HG02943 (cell line): ENCODE measurements around the gene DZIP1.
"Not testable (repeated sequence)": the region's sequence is repeated elsewhere in the genome, so short reads cannot be mapped to it uniquely, and the experiment has no call there.

Experiments used
- ATAC-seq: cut with Tn5 transposase; IDR thresholded peaks from one replicate; pipeline ENCODE4 v1.9.1; 2021; ENCODE audit warnings: mild to moderate bottlenecking, low read depth, moderate library complexity; ENCODE audit not compliant: unreplicated experiment

DZIP1 gene

DNA sequence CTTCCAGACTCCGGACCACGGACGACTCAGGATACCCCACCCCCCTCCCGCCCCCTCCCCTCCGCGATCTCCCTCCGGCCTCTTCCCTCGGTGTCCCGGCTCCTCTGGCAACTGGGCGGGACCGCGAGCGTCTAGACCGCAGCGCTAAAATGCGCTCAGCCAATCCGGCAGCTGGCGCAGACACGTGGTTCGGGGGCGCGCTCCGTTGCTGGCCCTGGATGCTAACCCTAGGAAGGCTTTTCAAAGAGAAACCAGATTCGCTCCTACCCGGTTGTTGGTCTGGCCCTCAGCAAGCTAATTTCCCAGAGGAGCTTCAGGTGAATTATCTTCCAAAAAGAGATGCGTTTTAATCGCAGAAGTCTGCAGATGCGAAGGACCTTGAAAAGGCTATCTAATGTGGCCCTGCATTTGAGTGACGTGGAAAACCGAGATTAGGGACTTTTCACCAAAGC is at the start of gene DZIP1:
TSS of gene DZIP1 (minus strand) at position 106 of the 452 bp plus-strand sequence. CDS start 2,677 bp downstream, outside the sequence.
- ATAC-seq, result no peak

DNA sequence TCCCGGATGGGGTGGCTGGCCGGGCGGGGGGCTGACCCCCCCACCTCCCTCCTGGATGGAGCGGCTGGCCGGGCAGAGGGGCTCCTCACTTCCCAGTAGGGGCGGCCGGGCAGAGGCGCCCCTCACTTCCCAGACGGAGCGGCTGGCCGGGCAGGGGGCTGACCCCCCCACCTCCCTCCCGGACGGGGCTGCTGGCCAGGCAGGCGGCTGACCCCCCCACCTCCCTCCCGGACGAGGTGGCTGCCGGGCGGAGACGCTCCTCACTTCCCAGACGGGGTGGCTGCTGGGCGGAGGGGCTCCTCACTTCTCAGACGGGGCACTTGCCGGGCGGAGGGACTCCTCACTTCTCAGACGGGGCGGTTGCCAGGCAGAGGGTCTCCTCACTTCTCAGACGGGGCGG is 46.5 kb upstream of the DZIP1 start:
- ATAC-seq, result not testable (repeated sequence)

- ATAC-seq, result no peak
Observed at GRCh38 chr13:95689582-95689926, 45.0 kb upstream of the DZIP1 start.

DNA sequence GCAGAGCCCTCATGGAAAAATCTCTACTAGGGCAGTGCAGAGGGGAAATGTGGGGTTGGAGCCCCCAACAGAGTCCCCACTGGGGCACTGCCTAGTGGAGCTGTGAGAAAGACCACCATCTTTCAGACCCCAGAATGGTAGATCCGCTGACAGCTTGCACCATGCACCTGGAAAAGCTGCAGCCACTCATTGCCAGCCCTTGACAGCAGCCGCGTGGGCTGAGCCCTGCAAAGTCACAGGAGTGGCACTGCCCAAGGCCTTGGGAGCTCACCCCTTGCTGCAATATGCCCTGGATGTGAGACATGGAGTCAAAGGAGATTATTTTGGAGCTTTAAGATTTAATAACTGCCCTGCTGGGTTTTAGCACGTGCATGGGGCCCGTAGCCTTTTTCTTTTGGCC is 40.5 kb upstream of the DZIP1 start:
- not testable (repeated sequence) for ATAC-seq

DNA sequence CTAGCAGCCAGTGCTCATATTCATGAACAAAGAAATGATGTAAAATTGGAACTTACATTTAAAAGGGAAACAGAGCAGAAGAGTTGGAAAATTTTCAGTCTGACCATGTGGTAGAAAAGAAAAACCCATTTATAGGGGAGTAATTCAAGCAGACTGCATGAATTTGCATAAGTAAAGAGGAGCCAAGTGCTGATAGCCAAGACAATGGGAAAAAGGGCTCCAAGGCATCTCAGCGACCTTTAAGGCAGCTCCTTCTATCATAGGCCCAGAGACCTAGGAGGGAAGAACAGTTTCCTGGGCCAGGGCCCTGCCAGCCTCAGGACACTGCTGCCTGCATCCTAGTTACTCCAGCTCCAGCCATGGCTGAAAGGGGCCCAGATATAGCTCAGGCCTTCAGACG is 39.9 kb upstream of the DZIP1 start:
- ATAC-seq, result no peak

GRCh38 chr13:95679722-95680121 is 35.2 kb upstream of the DZIP1 start:
- no peak for ATAC-seq

DNA sequence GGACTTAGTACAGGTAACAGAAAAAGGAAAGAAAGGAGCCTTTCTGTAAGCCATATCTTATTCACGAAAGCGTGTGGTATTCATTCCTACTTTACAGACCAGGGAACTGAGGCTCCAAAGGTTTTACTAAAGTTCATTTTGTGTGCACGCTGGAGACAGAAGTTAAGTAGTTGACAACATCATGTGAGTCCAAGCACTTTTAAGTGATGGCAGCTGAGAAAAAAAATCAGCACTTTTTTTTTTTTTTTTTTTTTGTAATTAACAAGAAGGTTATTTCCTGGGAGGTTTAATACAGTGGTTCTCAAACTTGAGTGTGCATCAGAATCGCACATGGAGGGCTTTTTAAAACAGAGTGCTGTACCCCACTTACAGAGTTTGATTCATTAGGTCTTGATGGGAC is 34.5 kb upstream of the DZIP1 start:
- ATAC-seq, result no peak

DNA sequence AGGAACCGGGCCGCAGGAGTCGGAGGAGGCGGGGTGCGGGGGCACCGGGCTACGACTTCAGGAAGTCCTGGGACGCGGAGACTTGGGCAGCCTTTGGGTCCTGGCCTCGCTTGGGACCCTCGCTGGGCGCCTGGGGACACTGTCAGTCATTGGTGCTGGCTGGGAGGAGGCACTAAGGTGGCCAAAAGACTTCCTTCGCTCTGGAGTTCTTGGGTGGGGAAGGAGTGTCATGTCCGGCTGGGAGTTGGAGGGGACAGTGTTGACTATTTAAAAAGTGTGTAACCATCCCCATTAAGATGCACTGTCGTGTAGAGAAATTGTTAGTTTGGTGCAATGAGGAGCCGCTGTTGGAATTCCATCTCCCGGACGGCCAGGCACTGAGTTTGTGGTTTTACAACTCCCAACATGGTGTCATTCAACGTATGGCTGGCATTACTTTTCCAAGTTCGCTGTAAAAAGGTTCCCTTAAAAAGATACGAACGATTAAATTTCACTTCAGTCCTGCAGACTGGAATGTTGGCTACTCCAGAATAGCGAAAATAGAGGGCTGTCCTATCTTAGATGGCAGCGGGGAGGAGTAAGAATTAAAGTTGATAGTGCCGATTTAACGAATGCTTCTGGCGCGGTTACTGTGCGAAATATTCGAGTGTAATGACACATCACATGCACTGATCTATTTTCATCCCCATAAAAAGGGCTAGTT is 33.2 kb upstream of the DZIP1 start:
- peak; percentile 17 for ATAC-seq

DNA sequence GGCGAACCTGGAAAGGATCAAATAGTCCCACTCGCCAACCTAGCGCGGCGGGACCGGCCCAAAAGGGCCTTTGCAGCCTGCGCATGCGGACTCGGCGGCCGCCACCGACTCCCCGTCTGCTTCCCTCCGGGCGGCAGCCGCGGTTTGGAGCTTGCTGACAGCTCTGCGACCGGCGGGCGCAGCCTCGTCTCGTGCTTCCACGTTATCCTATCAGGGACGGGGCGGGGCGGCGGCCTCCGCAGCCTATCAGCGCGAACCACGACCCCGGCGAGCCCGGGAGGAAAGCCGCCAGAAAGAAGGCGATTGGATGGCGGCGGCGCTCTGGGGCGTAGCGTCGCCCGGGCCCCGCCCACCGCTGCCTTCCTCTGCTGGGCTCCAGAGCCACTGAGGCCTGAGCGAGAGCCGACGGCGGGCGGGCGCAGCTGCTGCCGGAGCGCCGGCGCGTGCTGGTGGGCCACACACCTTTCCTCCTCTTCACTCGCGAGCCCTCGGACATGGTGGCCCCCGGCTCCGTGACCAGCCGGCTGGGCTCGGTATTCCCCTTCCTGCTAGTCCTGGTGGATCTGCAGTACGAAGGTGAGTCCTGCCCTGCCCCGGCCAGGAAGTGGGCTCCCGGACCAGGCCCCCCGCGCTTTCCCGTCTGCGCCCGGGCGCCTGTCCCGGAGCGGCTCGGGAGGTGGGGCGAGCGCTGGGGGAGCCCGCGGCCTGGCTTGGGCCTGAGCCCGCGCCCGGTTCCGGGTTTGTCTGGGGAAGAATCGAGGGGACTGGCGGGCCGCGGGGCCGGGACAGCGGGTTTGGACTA is 32.5 kb upstream of the DZIP1 start, which contains the start of gene DNAJC3:
TSS of gene DNAJC3 (plus strand) at position 378 of the 802 bp plus-strand sequence. CDS start at position 495, 117 bp downstream.
- ATAC-seq, result peak; percentile 96

DNA sequence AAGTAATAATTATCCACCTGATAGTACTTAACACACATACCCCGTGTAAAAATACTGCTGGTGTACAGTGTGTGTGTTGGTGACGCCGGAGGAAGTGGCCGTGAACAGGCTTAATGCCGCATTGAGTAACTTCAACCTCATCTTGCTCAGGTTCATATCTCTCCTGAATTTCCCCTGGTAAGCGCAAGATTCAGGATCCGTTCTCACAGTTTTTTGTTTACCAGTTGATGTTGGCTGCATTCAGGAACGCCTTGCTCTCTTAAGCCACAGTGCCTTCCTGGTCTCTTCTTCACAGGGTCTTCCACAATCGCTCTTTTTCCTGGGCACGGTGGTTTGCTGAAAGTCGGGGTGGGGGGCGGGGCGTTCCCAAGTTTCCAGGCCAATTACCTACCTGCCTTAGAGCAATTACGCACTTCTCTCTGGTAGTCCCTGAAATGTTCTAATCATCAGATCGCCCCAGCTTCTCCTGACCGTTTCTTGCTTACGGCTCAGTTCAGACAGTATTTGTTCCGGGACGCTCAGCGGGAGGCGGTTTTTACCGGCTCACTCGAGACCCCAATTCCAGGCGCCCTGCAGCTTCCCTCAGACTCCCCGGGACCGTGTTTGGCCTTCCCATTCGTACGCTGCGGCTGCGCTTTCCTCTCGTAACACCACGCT is 31.7 kb upstream of the DZIP1 start:
- peak; percentile 10 for ATAC-seq

- no peak for ATAC-seq
Observed at GRCh38 chr13:95671597-95671996, 27.1 kb upstream of the DZIP1 start.

DNA sequence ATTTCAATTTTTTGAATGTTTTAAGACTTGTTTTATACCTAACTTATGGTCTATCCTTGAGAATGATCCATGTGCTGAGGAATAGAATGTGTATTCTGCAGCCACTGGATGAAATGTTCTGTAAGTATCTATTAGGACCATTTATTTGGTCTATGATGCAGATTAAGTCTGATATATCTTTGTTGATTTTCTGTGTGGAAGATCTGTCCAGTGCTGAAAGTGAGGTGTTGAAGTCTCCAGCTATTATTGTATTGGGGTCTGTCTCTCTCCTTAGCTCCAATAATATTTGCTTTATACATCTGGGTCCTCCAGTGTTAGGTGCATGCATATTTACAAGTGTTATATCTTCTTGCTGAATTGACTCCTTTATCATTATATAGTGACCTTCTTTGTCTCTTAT is 22.7 kb upstream of the DZIP1 start:
- ATAC-seq, result not testable (repeated sequence)

GRCh38 chr13:95660981-95661581 is 16.6 kb upstream of the DZIP1 start:
- ATAC-seq, result no peak

DNA sequence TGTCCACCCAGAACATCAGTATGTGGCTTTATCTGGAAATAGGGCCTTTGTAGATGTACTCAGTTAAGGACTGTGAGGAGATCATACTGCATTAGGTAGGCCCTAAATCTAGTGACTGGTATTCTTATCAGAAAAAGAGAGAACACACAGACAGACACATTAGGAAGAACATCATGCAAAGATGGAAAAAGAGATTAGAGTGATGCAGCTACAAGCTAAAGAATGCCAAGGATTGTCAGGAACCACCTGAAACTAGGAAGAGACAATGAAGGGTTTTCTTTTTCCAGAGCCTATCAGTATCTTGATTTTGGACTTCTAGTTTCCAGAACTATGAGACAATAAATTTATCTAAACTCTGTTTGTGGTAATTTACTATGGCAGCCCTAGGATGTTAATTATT is 15.0 kb upstream of the DZIP1 start:
- ATAC-seq, result no peak

DNA sequence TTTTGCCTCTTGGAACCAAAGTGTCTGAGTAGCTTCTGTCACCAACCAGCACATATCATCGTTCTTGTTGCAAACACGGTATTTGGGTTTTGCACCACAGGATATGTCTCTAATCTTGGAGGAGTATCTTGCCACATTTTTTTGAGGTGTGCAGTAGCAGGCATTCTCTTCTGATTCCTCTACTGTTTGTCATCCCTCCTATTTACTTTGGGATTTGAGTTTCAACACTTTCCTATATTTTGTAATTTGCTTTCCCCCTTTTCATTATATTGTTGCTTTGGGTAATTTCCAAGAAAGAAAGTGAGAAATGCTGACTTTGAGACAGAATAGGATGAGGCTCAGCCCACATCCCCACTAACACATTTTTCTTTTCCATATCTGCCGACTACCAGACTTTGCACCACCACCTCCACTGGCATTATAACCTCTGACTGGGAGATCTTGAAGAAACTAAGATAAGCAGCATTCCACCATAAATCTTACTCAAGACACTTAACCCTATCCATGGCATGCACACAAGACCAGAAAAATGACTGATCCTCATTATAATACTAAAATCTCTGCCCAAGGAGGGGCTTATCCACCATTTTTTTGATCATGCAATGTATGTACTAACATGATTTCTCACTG is 12.0 kb upstream of the DZIP1 start:
- no peak for ATAC-seq

- no peak for ATAC-seq
Observed at GRCh38 chr13:95652821-95653220, 8.3 kb upstream of the DZIP1 start.

DNA sequence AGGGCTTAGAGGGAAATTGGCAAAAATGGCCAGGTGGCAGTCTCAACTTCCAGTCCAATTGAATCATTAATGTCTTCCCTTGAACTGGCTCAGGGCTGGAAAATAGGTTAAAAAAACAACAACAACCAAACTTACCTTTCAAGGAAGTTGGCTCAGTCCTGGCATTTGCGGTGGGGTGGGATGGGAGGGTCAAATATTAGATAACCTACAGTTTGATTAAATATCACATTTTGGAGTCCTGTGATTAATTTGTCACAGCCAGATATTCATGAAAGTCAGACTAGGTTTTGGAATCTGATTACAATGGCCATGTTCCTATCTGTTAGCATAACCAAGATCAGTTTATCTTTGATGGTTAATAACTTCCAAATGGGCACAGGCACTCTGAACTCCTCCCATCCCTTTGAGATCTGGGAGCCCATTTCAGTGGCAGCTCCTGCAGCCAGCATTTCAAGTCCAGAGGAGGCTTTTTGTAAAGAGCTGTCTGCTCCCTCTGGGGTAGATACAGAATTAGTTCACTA is 7.8 kb upstream of the DZIP1 start:
- ATAC-seq, result no peak

DNA sequence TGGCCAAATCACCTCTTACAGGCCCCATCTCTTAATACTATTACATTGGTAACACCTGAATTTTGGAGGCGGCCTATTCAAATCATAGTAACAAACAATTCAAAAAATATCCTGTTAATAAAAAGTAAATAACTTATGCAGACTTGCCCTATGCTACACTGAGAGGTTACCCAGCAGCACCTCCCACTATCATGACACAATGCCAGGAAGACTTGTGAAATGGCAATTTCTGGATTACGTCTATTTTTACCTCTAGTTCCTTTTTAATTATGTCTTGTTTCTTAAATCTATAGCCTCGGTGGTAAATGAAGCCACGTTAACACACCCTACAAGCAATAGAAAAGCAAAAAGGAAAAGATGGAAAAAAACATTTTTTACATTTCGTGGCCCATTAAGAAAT is 6.2 kb upstream of the DZIP1 start:
- no peak for ATAC-seq

GRCh38 chr13:95647321-95647720 is 2.8 kb upstream of the DZIP1 start:
- no peak for ATAC-seq

DNA sequence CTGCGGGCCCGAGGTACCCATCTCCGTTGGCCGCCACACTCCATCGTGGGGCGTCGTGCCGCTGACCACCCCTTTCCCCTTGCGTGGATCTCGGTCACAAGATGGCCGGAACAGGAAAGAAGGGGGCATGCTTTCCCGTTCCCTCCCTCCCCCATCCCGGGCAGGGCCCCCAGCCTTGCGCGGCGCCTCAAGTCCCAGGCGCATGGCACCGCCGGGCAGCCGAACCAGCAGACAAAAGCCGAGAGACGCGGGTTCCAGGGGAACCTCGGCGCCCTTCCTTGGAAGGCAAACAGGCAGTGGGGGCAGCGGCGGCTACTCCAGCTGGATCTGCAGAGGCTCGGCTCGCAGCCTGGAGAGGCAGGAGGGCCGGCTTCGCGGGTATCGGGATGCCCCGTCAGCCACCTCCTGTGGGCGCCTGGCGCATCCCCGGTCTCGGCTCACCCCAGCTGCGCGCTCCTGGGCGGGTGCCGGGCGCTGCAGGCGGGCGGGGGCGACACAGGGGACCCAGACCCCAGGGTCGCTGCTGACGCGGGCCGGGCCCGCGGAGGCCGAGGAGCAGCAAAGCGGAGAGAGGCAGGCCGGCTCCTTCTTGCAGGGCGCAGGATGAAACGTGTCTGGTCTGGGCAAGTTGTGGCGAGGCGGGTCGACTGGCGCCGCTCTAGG is 439 bp downstream of the DZIP1 start:
- ATAC-seq, result no peak
